Fibroblast of mammary gland (primary cell): ENCODE measurements around the gene DENND6B.

Experiments used
- DNase-seq: peaks from one replicate; pipeline ENCODE4 v3.0.0-alpha.2; 2010; ENCODE audit warnings: low read depth
- H3K4me3 ChIP-seq: 2 replicates; pipeline ENCODE4 v1.5.1; 2011; ENCODE audit warnings: low read depth, mild to moderate bottlenecking, low read length, moderate library complexity; ENCODE audit not compliant: control insufficient read depth
- TF ChIP-seq, protein P1 (sequence below): conservative IDR thresholded peaks from 2 replicates; pipeline ENCODE4 v1.5.1; 2011; ENCODE audit warnings: low read depth, low read length, inconsistent platforms; ENCODE audit not compliant: control insufficient read depth, insufficient read depth

DENND6B gene

GRCh38 chr22:50361222-50361621 is 34.4 kb upstream of the DENND6B start:
- TF ChIP-seq, protein P1, sequence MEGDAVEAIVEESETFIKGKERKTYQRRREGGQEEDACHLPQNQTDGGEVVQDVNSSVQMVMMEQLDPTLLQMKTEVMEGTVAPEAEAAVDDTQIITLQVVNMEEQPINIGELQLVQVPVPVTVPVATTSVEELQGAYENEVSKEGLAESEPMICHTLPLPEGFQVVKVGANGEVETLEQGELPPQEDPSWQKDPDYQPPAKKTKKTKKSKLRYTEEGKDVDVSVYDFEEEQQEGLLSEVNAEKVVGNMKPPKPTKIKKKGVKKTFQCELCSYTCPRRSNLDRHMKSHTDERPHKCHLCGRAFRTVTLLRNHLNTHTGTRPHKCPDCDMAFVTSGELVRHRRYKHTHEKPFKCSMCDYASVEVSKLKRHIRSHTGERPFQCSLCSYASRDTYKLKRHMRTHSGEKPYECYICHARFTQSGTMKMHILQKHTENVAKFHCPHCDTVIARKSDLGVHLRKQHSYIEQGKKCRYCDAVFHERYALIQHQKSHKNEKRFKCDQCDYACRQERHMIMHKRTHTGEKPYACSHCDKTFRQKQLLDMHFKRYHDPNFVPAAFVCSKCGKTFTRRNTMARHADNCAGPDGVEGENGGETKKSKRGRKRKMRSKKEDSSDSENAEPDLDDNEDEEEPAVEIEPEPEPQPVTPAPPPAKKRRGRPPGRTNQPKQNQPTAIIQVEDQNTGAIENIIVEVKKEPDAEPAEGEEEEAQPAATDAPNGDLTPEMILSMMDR, result no peak
- no peak overlapping the region for H3K4me3 ChIP-seq
- DNase-seq, result no peak

- no peak overlapping the region for H3K4me3 ChIP-seq
- TF ChIP-seq, protein P1, result no peak
- DNase-seq, result no peak
Observed at GRCh38 chr22:50360578-50360977, 33.8 kb upstream of the DENND6B start.

GRCh38 chr22:50357756-50358155 is 30.9 kb upstream of the DENND6B start:
- TF ChIP-seq, protein P1, result no peak
- H3K4me3 ChIP-seq, result no peak overlapping the region
- no peak for DNase-seq

- DNase-seq, result no peak
- H3K4me3 ChIP-seq, result no peak overlapping the region
- TF ChIP-seq, protein P1, result no peak
Observed at GRCh38 chr22:50357222-50357621, 30.4 kb upstream of the DENND6B start.

GRCh38 chr22:50356186-50356585 is 29.4 kb upstream of the DENND6B start:
- no peak for DNase-seq
- H3K4me3 ChIP-seq, result no peak overlapping the region
- TF ChIP-seq, protein P1, result no peak

DNA sequence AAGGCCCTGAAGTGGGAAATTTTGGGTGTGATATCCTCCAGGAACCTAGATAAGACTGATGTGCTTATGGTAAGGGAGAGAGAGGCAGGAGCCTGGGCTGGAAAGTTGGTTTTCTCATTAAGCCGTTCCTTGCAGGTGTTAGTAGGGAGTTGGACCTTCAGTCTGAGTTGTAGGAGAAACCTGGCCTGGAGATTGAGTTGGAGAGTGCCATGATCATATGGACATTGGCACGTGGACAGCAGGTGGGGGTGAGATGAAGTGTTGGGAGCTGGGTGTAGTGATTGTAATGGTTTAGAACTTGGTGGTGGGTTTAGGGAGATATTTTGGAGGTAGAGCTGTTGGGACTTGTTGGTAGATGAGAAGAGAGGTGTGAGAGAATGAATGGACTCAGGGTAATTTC is 21.2 kb upstream of the DENND6B start:
- no peak for DNase-seq
- TF ChIP-seq, protein P1, result no peak
- no peak overlapping the region for H3K4me3 ChIP-seq

DNA sequence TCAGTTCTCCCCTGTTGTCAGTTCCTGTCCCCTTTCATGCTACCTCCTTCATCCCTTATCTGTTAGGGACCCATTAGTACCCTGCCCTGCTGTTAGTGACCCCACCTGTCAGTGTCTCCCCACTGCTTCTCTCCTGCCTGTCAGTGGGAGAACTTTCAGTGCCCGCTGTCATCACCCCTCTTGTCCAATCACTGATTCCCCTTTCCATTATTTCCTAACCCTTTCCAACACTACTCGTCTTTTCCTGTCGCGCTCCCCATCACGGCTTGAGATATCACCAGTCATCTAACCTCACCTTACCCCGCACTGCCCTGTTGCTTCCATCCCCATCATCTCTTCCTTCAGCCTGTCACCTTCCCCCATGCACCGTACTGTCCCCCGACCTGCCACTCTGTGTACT is 20.3 kb upstream of the DENND6B start:
- DNase-seq, result no peak
- H3K4me3 ChIP-seq, result no peak overlapping the region
- TF ChIP-seq, protein P1, result no peak
